DOHH2 (cell line): ENCODE results near the gene HAPLN2.

Experiments
- H3F3A ChIP-seq: fragments of 200-600 bp; sonication (generic), shearing (Covaris generic); 2 replicates; pipeline ENCODE4 v1.6.0; 2016; ENCODE audit warnings: antibody characterized with exemption, mild to moderate bottlenecking; ENCODE audit not compliant: control insufficient read depth, insufficient read depth
- H3K27ac ChIP-seq: fragments of 200-600 bp; sonication (generic); 2 replicates; pipeline ENCODE4 v1.5.1; 2014; ENCODE audit warnings: low read depth, mild to moderate bottlenecking, low read length, moderate library complexity
- H3K27me3 ChIP-seq: fragments of 200-600 bp; sonication (generic); 2 replicates; pipeline ENCODE4 v1.6.1; 2014; ENCODE audit warnings: mild to moderate bottlenecking, low read length, mixed read lengths; ENCODE audit not compliant: control insufficient read depth
- H3K36me3 ChIP-seq: fragments of 200-600 bp; sonication (generic); 2 replicates; pipeline ENCODE4 v1.6.1; 2014; ENCODE audit warnings: mild to moderate bottlenecking, low read length, moderate library complexity, mixed read lengths; ENCODE audit not compliant: control insufficient read depth
- H3K4me1 ChIP-seq: fragments of 200-600 bp; sonication (generic); 2 replicates; pipeline ENCODE4 v1.6.1; 2014; ENCODE audit warnings: mild to moderate bottlenecking, low read length, mixed read lengths; ENCODE audit not compliant: control insufficient read depth
- H3K4me2 ChIP-seq: fragments of 200-600 bp; sonication (generic); 2 replicates; pipeline ENCODE4 v1.6.0; 2014; ENCODE audit warnings: mild to moderate bottlenecking, low read length, moderate library complexity
- H3K4me3 ChIP-seq: fragments of 200-600 bp; sonication (generic); 2 replicates; pipeline ENCODE4 v1.5.1; 2014; ENCODE audit warnings: mild to moderate bottlenecking, low read length, mixed read lengths
- H3K79me2 ChIP-seq: fragments of 200-600 bp; sonication (generic); 2 replicates; pipeline ENCODE4 v1.6.1; 2014; ENCODE audit warnings: mild to moderate bottlenecking, low read length, mixed read lengths; ENCODE audit not compliant: control insufficient read depth
- H3K9me2 ChIP-seq: fragments of 200-600 bp; sonication (generic); replicated peaks from 2 replicates; pipeline ENCODE4 v1.6.1; 2014; ENCODE audit warnings: mild to moderate bottlenecking, low read length, mixed read lengths; ENCODE audit not compliant: control insufficient read depth
- H3K9me3 ChIP-seq: fragments of 200-600 bp; sonication (generic); 2 replicates; pipeline ENCODE4 v1.6.1; 2014; ENCODE audit warnings: antibody characterized with exemption, low read length, mixed read lengths; ENCODE audit not compliant: control insufficient read depth, insufficient read depth
- H4K20me1 ChIP-seq: fragments of 200-600 bp; sonication (generic); 2 replicates; pipeline ENCODE4 v1.6.0; 2014; ENCODE audit warnings: low read depth, mild to moderate bottlenecking, antibody characterized with exemption, low read length, moderate library complexity; ENCODE audit not compliant: control insufficient read depth, insufficient read depth
- EZH2phosphoT487 ChIP-seq: fragments of 200-600 bp; sonication (generic); IDR thresholded peaks from 2 replicates; pipeline ENCODE4 v1.6.1; 2017; ENCODE audit warnings: borderline replicate concordance, mild to moderate bottlenecking, antibody characterized with exemption, low read length, moderate library complexity, mixed read lengths
- TF ChIP-seq, protein P1 (sequence below): fragments of 200-600 bp; sonication (generic); IDR thresholded peaks from one replicate; pipeline ENCODE4 v1.5.1; 2014; ENCODE audit warnings: antibody characterized with exemption, mild to moderate bottlenecking, low read depth, low read length; ENCODE audit not compliant: poor library complexity, severe bottlenecking

HAPLN2 gene

DNA sequence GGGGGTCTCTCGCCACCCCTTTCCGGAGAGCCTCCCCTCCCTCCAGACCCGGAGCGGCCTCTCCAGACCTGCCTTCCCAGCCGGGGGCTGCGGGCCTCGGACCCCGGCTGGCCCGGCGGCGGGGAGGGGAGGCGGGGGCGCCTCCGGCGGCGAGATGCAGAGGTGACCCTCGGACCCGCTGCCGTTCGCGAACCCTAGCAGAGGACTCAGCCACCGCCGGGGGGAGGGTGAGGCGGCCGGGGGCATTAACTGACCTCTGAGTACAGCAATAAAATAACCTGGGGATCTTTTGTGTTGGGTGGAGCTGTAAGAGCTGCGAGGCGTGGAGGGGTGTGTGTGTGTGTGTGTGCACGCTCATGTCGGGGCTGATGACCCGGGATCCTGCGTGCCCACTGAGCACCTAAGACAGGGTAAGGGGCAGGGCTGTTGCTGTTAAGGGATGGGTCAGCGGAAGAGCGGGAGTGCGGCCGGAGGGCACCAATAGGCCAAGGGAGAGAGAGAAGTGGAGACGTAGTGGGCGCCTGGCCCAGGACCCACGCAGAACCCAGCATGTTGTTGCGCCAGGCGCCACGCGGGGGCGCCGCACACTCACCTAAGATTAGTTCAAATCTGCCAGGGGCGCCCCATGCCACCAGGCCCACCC lies 6.3 kb downstream of the HAPLN2 start:
- TF ChIP-seq, protein P1, sequence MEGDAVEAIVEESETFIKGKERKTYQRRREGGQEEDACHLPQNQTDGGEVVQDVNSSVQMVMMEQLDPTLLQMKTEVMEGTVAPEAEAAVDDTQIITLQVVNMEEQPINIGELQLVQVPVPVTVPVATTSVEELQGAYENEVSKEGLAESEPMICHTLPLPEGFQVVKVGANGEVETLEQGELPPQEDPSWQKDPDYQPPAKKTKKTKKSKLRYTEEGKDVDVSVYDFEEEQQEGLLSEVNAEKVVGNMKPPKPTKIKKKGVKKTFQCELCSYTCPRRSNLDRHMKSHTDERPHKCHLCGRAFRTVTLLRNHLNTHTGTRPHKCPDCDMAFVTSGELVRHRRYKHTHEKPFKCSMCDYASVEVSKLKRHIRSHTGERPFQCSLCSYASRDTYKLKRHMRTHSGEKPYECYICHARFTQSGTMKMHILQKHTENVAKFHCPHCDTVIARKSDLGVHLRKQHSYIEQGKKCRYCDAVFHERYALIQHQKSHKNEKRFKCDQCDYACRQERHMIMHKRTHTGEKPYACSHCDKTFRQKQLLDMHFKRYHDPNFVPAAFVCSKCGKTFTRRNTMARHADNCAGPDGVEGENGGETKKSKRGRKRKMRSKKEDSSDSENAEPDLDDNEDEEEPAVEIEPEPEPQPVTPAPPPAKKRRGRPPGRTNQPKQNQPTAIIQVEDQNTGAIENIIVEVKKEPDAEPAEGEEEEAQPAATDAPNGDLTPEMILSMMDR, result peak; percentile 96
- peak; percentile 82; the same call in 1 of the 2 replicates for TF ChIP-seq EZH2phosphoT487
- Histone ChIP-seq H3F3A (peaks cover 14% of the 10 kb centered on the region), H3K4me3 (no peak overlapping the region), H3K4me1 (peaks cover 56% of the 10 kb centered on the region), H3K9me3 (no peaks in the 10 kb centered on the region), H3K36me3 (no peaks in the 10 kb centered on the region), H3K79me2 (no peaks in the 10 kb centered on the region), H4K20me1 (no peaks in the 10 kb centered on the region), H3K27ac (no peak overlapping the region), H3K4me2 (peak overlapping the region; percentile 65), H3K9me2 (no peaks in the 10 kb centered on the region), H3K27me3 (peaks cover 36% of the 10 kb centered on the region)

DNA sequence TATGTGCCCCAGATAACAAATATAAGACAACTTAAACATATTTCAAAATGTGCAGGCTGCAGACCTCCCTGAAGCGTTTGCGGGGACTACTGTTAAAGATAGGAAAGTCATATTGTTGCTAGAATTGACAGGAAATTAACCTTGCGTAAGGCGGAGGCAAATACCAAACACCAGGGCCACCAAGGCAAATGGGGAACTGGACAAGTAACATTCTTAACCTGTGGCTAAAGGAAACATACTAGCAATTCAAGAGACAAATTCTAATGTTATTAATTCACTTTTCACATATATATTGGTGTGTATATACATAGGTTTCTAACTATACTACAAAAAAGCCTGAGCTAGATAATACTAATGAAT lies 6.8 kb downstream of the HAPLN2 start:
- no peak overlapping the region for H3K4me3 ChIP-seq
- no peaks in the 10 kb centered on the region for H3K9me2 ChIP-seq
- no peaks in the 10 kb centered on the region for H3K36me3 ChIP-seq
- no peak overlapping the region for H3K4me2 ChIP-seq
- H3K9me3 ChIP-seq, result no peaks in the 10 kb centered on the region
- peaks cover 32% of the 10 kb centered on the region for H3K27me3 ChIP-seq
- TF ChIP-seq EZH2phosphoT487, result no peak
- TF ChIP-seq, protein P1, result peak; percentile 5
- H3K4me1 ChIP-seq, result peaks cover 61% of the 10 kb centered on the region
- H3F3A ChIP-seq, result peaks cover 14% of the 10 kb centered on the region
- H3K79me2 ChIP-seq, result no peaks in the 10 kb centered on the region
- H3K27ac ChIP-seq, result no peak overlapping the region
- H4K20me1 ChIP-seq, result no peaks in the 10 kb centered on the region

DNA sequence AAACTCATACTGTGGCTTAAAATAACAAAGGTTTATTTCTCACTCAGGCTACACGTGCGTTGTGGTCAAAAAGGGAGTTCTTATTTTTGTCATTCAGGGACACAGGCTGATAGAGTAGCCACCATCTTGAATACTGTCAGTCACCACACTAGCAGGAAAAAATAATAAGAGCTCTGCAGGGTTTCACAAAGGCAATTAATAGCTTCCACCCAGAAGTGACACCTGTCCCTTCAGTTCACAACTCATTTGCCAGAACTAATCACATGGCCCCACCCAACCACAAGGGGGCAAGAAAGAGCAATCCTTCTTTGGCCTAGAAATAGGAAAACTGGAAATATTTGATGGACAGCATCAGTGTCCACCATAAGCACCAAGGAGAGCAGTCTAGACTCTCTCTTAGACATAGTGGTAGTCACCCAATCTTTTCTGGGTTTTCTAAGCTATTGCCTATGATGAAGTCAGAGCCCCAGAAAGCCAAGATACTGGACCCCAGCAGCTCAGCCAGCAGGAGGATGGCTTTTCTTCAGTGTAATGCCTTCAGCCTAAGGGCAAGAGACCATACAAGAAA lies 8.2 kb downstream of the HAPLN2 start:
- H3K9me2 ChIP-seq, result no peaks in the 10 kb centered on the region
- no peaks in the 10 kb centered on the region for H3K9me3 ChIP-seq
- no peaks in the 10 kb centered on the region for H4K20me1 ChIP-seq
- peak overlapping the region; percentile 44 for H3K4me3 ChIP-seq
- H3K36me3 ChIP-seq, result no peaks in the 10 kb centered on the region
- peaks cover 61% of the 10 kb centered on the region for H3K4me1 ChIP-seq
- H3K4me2 ChIP-seq, result peak overlapping the region; percentile 64
- no peaks in the 10 kb centered on the region for H3K79me2 ChIP-seq
- H3F3A ChIP-seq, result peaks cover 14% of the 10 kb centered on the region
- peaks cover 29% of the 10 kb centered on the region for H3K27me3 ChIP-seq
- peak overlapping the region; percentile 54 for H3K27ac ChIP-seq
- TF ChIP-seq, protein P1, result peak; percentile 93
- no peak for TF ChIP-seq EZH2phosphoT487
